SU-DHL-6 (cell line): ENCODE data around the gene RBL2.

Experiments
- EZH2phosphoT487 ChIP-seq: fragments of 200-600 bp; sonication (generic), shearing (Covaris generic); conservative IDR thresholded peaks from 2 replicates; pipeline ENCODE4 v1.6.1; 2018; ENCODE audit warnings: mild to moderate bottlenecking, antibody characterized with exemption, low read length, moderate library complexity, mixed read lengths
- TF ChIP-seq, protein P1 (sequence below): fragments of 200-600 bp; sonication (generic); IDR thresholded peaks from one replicate; pipeline ENCODE4 v1.5.1; 2017; ENCODE audit warnings: antibody characterized with exemption, mild to moderate bottlenecking, low read length, moderate library complexity; ENCODE audit not compliant: insufficient read depth, poor library complexity, severe bottlenecking

- TF ChIP-seq, protein P1, sequence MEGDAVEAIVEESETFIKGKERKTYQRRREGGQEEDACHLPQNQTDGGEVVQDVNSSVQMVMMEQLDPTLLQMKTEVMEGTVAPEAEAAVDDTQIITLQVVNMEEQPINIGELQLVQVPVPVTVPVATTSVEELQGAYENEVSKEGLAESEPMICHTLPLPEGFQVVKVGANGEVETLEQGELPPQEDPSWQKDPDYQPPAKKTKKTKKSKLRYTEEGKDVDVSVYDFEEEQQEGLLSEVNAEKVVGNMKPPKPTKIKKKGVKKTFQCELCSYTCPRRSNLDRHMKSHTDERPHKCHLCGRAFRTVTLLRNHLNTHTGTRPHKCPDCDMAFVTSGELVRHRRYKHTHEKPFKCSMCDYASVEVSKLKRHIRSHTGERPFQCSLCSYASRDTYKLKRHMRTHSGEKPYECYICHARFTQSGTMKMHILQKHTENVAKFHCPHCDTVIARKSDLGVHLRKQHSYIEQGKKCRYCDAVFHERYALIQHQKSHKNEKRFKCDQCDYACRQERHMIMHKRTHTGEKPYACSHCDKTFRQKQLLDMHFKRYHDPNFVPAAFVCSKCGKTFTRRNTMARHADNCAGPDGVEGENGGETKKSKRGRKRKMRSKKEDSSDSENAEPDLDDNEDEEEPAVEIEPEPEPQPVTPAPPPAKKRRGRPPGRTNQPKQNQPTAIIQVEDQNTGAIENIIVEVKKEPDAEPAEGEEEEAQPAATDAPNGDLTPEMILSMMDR: no peak
- no peak for TF ChIP-seq EZH2phosphoT487
Measured at GRCh38 chr16:53449816-53450517, 15.7 kb downstream of the RBL2 start.
